ENCODE results near the gene SQOR.
A peak's percentile ranks its signal among the peaks of the same experiment; 100 is the strongest.

The SQOR gene

GRCh38 chr15:45634432-45635190 lies at the start of gene SQOR:
Gene SQOR (plus strand): TSS chr15:45635029. CDS start chr15:45658924, 23,895 bp downstream.
- DNase-seq (ENCODE audit: low spot score), result peak; percentile 47

DNA sequence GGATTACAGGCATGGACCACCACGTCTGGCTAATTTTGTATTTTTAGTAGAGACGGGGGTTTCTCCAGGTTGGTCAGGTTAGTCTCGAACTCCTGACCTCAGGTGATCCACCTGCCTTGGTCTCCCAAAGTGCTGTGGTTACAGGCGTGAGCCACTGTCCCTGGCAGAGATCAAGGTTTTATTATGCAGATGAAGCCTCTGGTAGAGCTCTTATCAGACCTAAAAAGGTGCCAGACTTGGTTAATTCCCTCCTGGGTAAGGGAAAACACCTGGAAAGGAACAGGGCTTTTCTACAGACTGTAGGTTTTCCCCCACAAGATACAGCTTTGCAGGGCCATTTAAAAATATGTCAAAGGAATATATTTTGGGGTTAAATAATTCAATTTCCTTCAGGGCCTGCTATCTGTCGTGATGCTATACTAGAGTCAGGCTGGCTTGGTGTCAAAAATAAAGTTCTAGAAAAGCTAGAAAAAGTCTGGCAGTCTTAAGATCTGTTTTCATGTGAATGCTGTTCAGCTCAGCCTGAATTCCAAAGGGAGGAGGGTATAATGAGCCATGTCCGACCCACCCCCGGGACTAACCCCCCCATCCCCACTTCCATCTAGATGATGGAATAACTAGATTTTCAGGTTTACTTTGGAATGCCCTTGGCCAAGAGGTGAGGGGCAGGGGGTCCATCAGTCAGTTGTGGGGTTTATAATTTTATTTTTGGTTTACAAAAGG lies 49.6 kb upstream of the SQOR start:
- DNase-seq (ENCODE audit: low spot score), result no peak

- DNase-seq (ENCODE audit: low spot score), result no peak
Observed at GRCh38 chr15:45586125-45586524, 48.7 kb upstream of the SQOR start.

- no peak for DNase-seq (ENCODE audit: low spot score)
Observed at GRCh38 chr15:45586601-45587094, 48.2 kb upstream of the SQOR start.

GRCh38 chr15:45587095-45587862 lies 47.5 kb upstream of the SQOR start, which contains the start of gene BLOC1S6:
Gene BLOC1S6 (plus strand): TSS chr15:45587379. CDS start chr15:45587444, 65 bp downstream.
- DNase-seq (ENCODE audit: low spot score), result peak; percentile 96

DNA sequence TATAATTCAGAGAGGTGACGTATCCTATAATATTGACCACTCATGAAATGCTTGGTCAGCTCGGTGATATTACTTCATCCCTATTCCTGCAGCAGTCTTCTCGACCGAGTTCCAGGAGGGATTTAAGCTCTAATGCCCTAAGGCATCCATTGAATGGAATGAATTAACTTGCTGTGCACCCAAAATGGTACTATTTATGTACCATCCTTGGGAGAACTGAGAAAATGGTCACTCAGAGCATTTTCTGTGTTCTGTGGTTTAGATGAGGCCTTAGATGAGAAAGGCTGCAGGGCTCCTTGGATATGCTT lies 47.0 kb upstream of the SQOR start:
- DNase-seq (ENCODE audit: low spot score), result no peak

DNA sequence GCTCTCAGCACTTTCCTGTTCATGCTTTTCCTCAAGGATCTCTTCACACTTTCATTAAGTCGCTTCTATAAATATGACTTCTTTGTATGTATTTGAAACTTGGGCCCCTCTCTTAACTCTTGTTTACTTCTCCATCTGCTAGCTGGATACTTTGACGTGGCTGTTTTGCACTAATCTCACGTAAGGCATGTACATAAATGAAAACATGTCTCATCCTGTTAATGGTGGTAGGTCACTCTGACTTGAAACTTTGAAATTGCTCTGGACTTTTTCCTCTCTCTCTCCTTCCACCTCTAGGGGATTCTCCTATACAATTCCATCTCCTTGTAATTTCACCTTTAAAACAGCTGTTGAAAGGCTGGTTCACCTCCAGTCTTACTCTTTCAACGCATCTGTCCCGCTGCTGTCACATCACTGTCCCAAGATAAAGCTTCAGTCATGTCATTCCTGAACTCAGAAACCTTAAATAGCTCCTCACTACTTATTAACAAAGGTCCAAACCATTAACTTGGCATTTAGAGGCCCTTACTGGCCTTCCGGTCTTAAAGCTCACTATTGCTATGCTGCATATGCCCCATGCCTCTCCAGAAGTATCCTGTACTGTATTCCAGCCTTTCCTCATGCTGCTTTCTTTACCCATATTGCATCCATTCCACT lies 46.5 kb upstream of the SQOR start:
- peak; percentile 51 for DNase-seq (ENCODE audit: low spot score)

- no peak for DNase-seq (ENCODE audit: low spot score)
Observed at GRCh38 chr15:45589256-45589655, 45.6 kb upstream of the SQOR start.

DNA sequence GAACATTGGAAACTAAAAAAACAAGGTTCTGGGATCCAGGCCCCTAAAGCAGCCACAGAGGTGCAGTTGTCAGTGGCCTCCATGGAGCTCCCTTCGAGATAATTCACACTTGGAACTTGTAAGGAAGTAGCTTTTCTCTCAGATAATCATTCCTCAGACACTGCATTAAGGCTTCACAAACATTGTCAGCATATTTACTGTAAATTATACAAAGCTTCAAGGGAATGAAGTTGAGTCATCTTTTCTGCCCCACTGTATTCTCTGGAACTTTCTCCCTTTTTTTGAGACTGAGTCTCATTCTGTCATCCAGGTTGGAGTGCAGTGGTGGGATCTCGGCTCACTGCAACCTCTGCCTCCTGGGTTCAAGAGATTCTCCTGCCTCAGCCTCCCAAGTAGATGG lies 40.5 kb upstream of the SQOR start:
- no peak for DNase-seq (ENCODE audit: low spot score)

DNA sequence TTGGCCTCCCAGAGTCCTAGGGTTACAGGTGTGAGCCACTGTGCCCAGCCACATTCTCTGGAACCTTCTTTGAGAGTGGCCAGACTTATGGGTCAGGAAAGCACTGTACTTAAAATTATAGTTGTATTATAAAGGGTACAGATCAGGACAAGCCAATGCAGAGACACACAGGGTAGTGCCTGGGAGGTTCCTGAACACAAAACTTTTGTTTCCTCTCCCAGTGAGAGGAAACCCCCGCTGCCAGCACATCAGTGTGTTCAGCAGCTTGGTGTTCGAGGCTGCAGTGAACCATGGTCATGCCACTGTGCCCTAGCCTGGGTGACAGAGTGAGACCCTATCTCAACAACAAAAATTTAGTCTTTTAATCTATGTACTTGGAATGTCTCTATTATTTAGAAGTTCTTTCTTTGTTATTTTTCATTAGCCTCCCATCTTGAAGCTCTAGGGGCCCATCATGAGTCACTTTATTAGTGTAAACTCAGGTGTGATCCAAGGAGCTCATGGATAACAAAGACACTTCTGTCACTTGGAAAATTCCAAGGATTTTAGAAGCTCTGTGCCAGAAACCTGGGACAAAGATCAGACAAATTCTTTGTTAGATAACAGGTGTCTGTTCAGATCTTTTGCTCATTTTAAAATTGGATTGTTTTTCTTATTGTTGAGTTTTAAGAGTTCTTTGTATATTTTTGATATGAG lies 39.8 kb upstream of the SQOR start:
- no peak for DNase-seq (ENCODE audit: low spot score)

- peak; percentile 24 for DNase-seq (ENCODE audit: low spot score)
Observed at GRCh38 chr15:45603881-45604280, 30.9 kb upstream of the SQOR start.

DNA sequence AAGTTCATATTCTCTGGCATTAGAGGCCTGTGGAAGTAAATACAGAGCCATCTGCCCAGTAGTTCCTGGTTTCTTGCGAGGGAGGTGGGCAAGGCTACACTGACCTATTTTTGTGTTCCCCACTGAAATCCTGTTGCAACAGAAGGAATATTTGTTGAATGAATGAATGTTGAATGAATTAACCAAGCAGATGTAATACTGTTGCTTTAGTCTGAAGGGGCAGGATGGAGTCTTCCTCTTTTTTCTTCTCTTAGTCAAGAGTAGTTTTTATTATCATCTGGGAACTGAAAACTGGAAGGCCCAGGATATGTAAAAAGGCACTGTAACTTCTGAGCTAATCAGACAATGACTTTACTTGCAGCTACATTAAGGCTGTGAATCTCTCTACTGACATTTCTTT lies 30.5 kb upstream of the SQOR start:
- DNase-seq (ENCODE audit: low spot score), result no peak

- DNase-seq (ENCODE audit: low spot score), result no peak
Observed at GRCh38 chr15:45606413-45606812, 28.4 kb upstream of the SQOR start.

DNA sequence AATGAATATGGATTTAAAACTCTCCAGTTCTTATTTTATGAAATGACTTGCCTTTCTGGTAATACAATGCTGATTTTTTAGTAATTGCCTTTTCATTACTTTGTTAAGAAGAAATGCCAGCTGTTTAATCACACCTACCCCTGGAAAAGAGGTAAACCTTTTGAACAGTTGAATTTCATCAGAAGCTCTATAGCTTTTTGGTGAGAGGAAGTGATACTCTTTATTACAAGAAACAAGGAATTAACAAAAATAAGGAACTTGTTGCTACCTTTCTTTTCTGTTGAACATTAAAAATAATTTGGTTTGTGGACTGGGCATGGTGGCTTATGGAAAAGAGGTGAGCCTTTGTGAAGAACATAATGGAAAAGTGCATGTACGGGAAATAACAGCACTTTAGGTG lies 28.0 kb upstream of the SQOR start:
- no peak for DNase-seq (ENCODE audit: low spot score)

DNA sequence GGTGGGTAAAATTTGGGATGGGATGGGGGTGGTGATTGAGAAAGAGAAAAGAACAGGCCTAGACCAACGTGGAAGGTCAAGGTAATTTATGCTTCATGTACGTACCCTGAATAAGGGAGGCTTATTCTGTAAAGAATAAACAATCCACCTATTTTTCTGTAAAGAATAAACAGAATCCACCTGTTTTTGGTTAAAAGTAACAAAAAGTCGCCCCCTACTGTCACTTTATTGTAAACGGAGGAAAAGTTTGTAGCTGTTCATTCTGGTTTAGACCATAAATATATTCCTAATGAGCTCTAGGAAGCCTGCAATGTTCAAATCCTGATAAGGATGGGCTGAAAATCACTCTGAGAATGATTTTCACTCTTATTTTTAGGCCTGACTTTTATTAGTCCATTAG lies 23.5 kb upstream of the SQOR start:
- DNase-seq (ENCODE audit: low spot score), result peak; percentile 64

GRCh38 chr15:45612790-45613415 lies 21.9 kb upstream of the SQOR start:
- no peak for DNase-seq (ENCODE audit: low spot score)

- no peak for DNase-seq (ENCODE audit: low spot score)
Observed at GRCh38 chr15:45616901-45617323, 17.9 kb upstream of the SQOR start.

GRCh38 chr15:45618813-45619212 lies 16.0 kb upstream of the SQOR start:
- peak; percentile 66 for DNase-seq (ENCODE audit: low spot score)

DNA sequence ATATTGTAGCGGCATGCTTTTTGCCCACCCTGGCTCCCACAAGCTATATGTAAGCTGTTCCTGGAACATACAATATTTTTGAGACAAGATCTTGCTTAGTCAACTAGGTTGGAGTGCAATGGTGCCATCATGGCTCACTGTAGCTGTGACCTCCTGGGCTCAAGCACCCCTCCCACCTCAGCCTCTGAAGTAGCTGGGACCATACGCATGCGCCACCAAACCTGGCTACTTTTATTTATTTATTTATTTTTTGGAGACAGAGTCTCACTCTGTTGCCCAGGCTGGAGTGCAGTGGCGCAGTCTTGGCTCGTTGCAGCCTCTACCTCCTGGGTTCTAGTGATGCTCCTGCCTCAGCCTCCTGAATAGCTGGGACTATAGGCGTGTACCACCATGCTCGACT lies 6.7 kb upstream of the SQOR start:
- DNase-seq (ENCODE audit: low spot score), result no peak

- no peak for DNase-seq (ENCODE audit: low spot score)
Observed at GRCh38 chr15:45630917-45631691, 3.7 kb upstream of the SQOR start.
